ENCODE measurements around the gene TRAK2.

Gene TRAK2

GRCh38 chr2:201411421-201411820 lies 39.8 kb downstream of the TRAK2 start:
- Histone ChIP-seq H3K4me1 (ENCODE audit: low read length) (0 out of 2 replicates have a peak, but pooled peaks cover 3% of the 10 kb centered on the region), H3K27ac (ENCODE audit: low read length) (no peak overlapping the region), H3K4me2 (ENCODE audit: low read length) (no peak overlapping the region), H3K79me2 (ENCODE audit: low read length) (no peaks in the 10 kb centered on the region), H3K9ac (ENCODE audit: low read length) (no peak overlapping the region), H3K27me3 (ENCODE audit: low read depth, low read length) (no peaks in the 10 kb centered on the region), H3K4me3 (ENCODE audit: low read length) (no peak overlapping the region), H3K9me3 (ENCODE audit: insufficient read depth, low read length) (no peaks in the 10 kb centered on the region), H4K20me1 (ENCODE audit: insufficient read depth, low read length) (no peaks in the 10 kb centered on the region), H2AFZ (ENCODE audit: low read depth, low read length) (no peak overlapping the region), H3K36me3 (replicated peaks; ENCODE audit: low read depth, low read length) (no peaks in the 10 kb centered on the region)
- TF ChIP-seq EZH2phosphoT487 (IDR thresholded peaks at IDR 0.05; ENCODE audit: low read depth) (no peak), CTCF (IDR thresholded peaks at IDR 0.05; ENCODE audit: low read depth, low read length) (no peak)

GRCh38 chr2:201408931-201409330 lies 42.3 kb downstream of the TRAK2 start:
- Histone ChIP-seq H3K9ac (ENCODE audit: low read length) (no peak overlapping the region), H2AFZ (ENCODE audit: low read depth, low read length) (no peak overlapping the region), H3K36me3 (replicated peaks; ENCODE audit: low read depth, low read length) (no peaks in the 10 kb centered on the region), H3K79me2 (ENCODE audit: low read length) (no peaks in the 10 kb centered on the region), H3K27me3 (ENCODE audit: low read depth, low read length) (no peaks in the 10 kb centered on the region), H3K4me2 (ENCODE audit: low read length) (no peak overlapping the region), H3K27ac (ENCODE audit: low read length) (no peak overlapping the region), H4K20me1 (ENCODE audit: insufficient read depth, low read length) (no peaks in the 10 kb centered on the region), H3K9me3 (ENCODE audit: insufficient read depth, low read length) (no peaks in the 10 kb centered on the region), H3K4me1 (ENCODE audit: low read length) (no peaks in the 10 kb centered on the region), H3K4me3 (ENCODE audit: low read length) (no peak overlapping the region)
- no peak for TF ChIP-seq CTCF (IDR thresholded peaks at IDR 0.05; ENCODE audit: low read depth, low read length)
- TF ChIP-seq EZH2phosphoT487 (IDR thresholded peaks at IDR 0.05; ENCODE audit: low read depth), result no peak

- no peaks in the 10 kb centered on the region for H3K36me3 ChIP-seq (replicated peaks; ENCODE audit: low read depth, low read length)
- no peak overlapping the region for H3K27ac ChIP-seq (ENCODE audit: low read length)
- no peak for TF ChIP-seq EZH2phosphoT487 (IDR thresholded peaks at IDR 0.05; ENCODE audit: low read depth)
- TF ChIP-seq CTCF (IDR thresholded peaks at IDR 0.05; ENCODE audit: low read depth, low read length), result no peak
Observed at GRCh38 chr2:201407265-201407664, 44.0 kb downstream of the TRAK2 start.

GRCh38 chr2:201406077-201406662 lies 45.1 kb downstream of the TRAK2 start:
- Histone ChIP-seq H3K27me3 (ENCODE audit: low read depth, low read length) (no peaks in the 10 kb centered on the region), H3K9ac (ENCODE audit: low read length) (no peak overlapping the region), H3K4me2 (ENCODE audit: low read length) (no peak overlapping the region)

More at GRCh38 chr2:201407265-201407664, 44.0 kb downstream of the TRAK2 start:
- Histone ChIP-seq H2AFZ (ENCODE audit: low read depth, low read length) (no peak overlapping the region), H3K4me3 (ENCODE audit: low read length) (no peak overlapping the region), H3K79me2 (ENCODE audit: low read length) (no peaks in the 10 kb centered on the region), H3K9me3 (ENCODE audit: insufficient read depth, low read length) (no peaks in the 10 kb centered on the region), H4K20me1 (ENCODE audit: insufficient read depth, low read length) (no peaks in the 10 kb centered on the region), H3K4me2 (ENCODE audit: low read length) (no peak overlapping the region), H3K27me3 (ENCODE audit: low read depth, low read length) (no peaks in the 10 kb centered on the region), H3K4me1 (ENCODE audit: low read length) (no peaks in the 10 kb centered on the region), H3K9ac (ENCODE audit: low read length) (no peak overlapping the region)

More at GRCh38 chr2:201406077-201406662, 45.1 kb downstream of the TRAK2 start:
- Histone ChIP-seq H3K36me3 (replicated peaks; ENCODE audit: low read depth, low read length) (no peaks in the 10 kb centered on the region), H3K4me3 (ENCODE audit: low read length) (no peak overlapping the region), H3K27ac (ENCODE audit: low read length) (no peak overlapping the region), H3K4me1 (ENCODE audit: low read length) (no peaks in the 10 kb centered on the region), H2AFZ (ENCODE audit: low read depth, low read length) (no peak overlapping the region), H4K20me1 (ENCODE audit: insufficient read depth, low read length) (no peaks in the 10 kb centered on the region), H3K9me3 (ENCODE audit: insufficient read depth, low read length) (no peaks in the 10 kb centered on the region), H3K79me2 (ENCODE audit: low read length) (no peaks in the 10 kb centered on the region)
- TF ChIP-seq EZH2phosphoT487 (IDR thresholded peaks at IDR 0.05; ENCODE audit: low read depth) (no peak), CTCF (IDR thresholded peaks at IDR 0.05; ENCODE audit: low read depth, low read length) (no peak)
